HEK293 (cell line): Measurements from ENCODE around the gene UBE2M.

ENCODE experiments used
- CTCF ChIA-PET: fragments of 350-600 bp; formaldehyde crosslinking; extraction: SDS; loops from one replicate; lab custom pipeline; 2021; ENCODE audit warnings: antibody characterized with exemption; lab: Yijun Ruan, JAX
- POLR2A ChIA-PET: fragments of 300-600 bp; formaldehyde crosslinking; extraction: SDS; loops from one replicate; lab custom pipeline; 2020; ENCODE audit warnings: antibody characterized with exemption, inconsistent platforms; lab: Yijun Ruan, JAX
- H3K27ac ChIP-seq: fragments of 200-500 bp; sonication (Bioruptor generic); 2 replicates; pipeline ENCODE4 v1.5.1; 2014; ENCODE audit warnings: low read depth, low read length, control low read depth, inconsistent platforms; ENCODE audit errors: extremely low read depth
- H3K36me3 ChIP-seq, 2 experiments: fragments of 200-500 bp in 1 of 2; sonication (Bioruptor generic) in 1 of 2; 1 replicate in 1 of 2; 2 replicates in 1 of 2; pipeline ENCODE4 v1.5.1; 2014 to 2017; ENCODE audit warnings: inconsistent platforms in 2 of 2, low read length in 2 of 2; ENCODE audit not compliant: control insufficient read depth in 2 of 2, insufficient read depth in 1 of 2
- H3K4me1 ChIP-seq: fragments of 200-500 bp; sonication (Bioruptor generic); 2 replicates; pipeline ENCODE4 v1.5.1; 2014; ENCODE audit warnings: mild to moderate bottlenecking, low read length, inconsistent platforms; ENCODE audit not compliant: control insufficient read depth, insufficient read depth
- H3K4me3 ChIP-seq: 2 replicates; pipeline ENCODE4 v1.5.1; 2011; ENCODE audit warnings: low read depth, mild to moderate bottlenecking, control low read depth, low read length, moderate library complexity
- H3K9me3 ChIP-seq: fragments of 200-500 bp; sonication (Bioruptor generic); 2 replicates; pipeline ENCODE4 v1.5.1; 2014; ENCODE audit warnings: low read depth, low read length, inconsistent platforms; ENCODE audit not compliant: control insufficient read depth, insufficient read depth
- EGR2 ChIP-seq: fragments of 450-650 bp; formaldehyde crosslinking; IDR thresholded peaks from 2 replicates; pipeline ENCODE4 v1.5.1; 2016; ENCODE audit warnings: low read depth, missing biosample characterization, missing genetic modification characterization
- ELK4 ChIP-seq: IDR thresholded peaks from 2 replicates; pipeline ENCODE4 v1.6.1; 2011; ENCODE audit warnings: mild to moderate bottlenecking, low read depth, low read length, borderline replicate concordance
- IKZF3 ChIP-seq: fragments of 450-650 bp; IDR thresholded peaks from 2 replicates; pipeline ENCODE4 v1.5.0; 2018; ENCODE audit warnings: missing biosample characterization, mild to moderate bottlenecking, missing genetic modification characterization, moderate library complexity
- KLF16 ChIP-seq: fragments of 450-650 bp; formaldehyde crosslinking; IDR thresholded peaks from 2 replicates; pipeline ENCODE4 v1.5.1; 2017; ENCODE audit warnings: missing biosample characterization, missing genetic modification characterization
- KLF8 ChIP-seq: fragments of 450-650 bp; formaldehyde crosslinking; IDR thresholded peaks from 2 replicates; pipeline ENCODE4 v1.5.1; 2016; ENCODE audit warnings: missing biosample characterization, missing genetic modification characterization
- MEIS1 ChIP-seq: sonication (generic); formaldehyde crosslinking; IDR thresholded peaks from 2 replicates; pipeline ENCODE4 v1.8.1; 2022; ENCODE audit warnings: missing genetic modification reagents, mild to moderate bottlenecking, borderline replicate concordance
- ZBTB48 ChIP-seq: fragments of 450-650 bp; formaldehyde crosslinking; IDR thresholded peaks from 2 replicates; pipeline ENCODE4 v1.5.1; 2016; ENCODE audit warnings: missing biosample characterization, missing genetic modification characterization
- ZIC2 ChIP-seq: fragments of 450-650 bp; formaldehyde crosslinking; IDR thresholded peaks from 2 replicates; pipeline ENCODE4 v1.5.1; 2016; ENCODE audit warnings: missing biosample characterization, missing genetic modification characterization
- ZNF16 ChIP-seq: fragments of 450-650 bp; formaldehyde crosslinking; IDR thresholded peaks from 2 replicates; pipeline ENCODE4 v1.5.1; 2016; ENCODE audit warnings: low read depth, missing biosample characterization, missing genetic modification characterization
- ZNF341 ChIP-seq: fragments of 450-650 bp; formaldehyde crosslinking; IDR thresholded peaks from 2 replicates; pipeline ENCODE4; 2016; ENCODE audit warnings: low read depth, missing biosample characterization, missing genetic modification characterization
- ZNF555 ChIP-seq: fragments of 450-650 bp; formaldehyde crosslinking; conservative IDR thresholded peaks from 2 replicates; pipeline ENCODE4 v1.5.1; 2017; ENCODE audit warnings: missing biosample characterization, mild to moderate bottlenecking, missing genetic modification characterization, inconsistent platforms
- ZNF561 ChIP-seq: fragments of 450-650 bp; IDR thresholded peaks from 2 replicates; pipeline ENCODE4 v1.5.1; 2018; ENCODE audit warnings: missing biosample characterization, missing genetic modification characterization, borderline replicate concordance
- ZNF623 ChIP-seq: fragments of 450-650 bp; formaldehyde crosslinking; IDR thresholded peaks from 2 replicates; pipeline ENCODE4 v1.5.1; 2016; ENCODE audit warnings: missing biosample characterization, missing genetic modification characterization
- ZNF639 ChIP-seq: fragments of 450-650 bp; formaldehyde crosslinking; IDR thresholded peaks from 2 replicates; pipeline ENCODE4 v1.5.1; 2016; ENCODE audit warnings: missing biosample characterization, missing genetic modification characterization
- ZNF658 ChIP-seq: fragments of 450-650 bp; formaldehyde crosslinking; IDR thresholded peaks from 2 replicates; pipeline ENCODE4; 2016; ENCODE audit warnings: missing biosample characterization, missing genetic modification characterization
- ZNF707 ChIP-seq: fragments of 450-650 bp; formaldehyde crosslinking; IDR thresholded peaks from 2 replicates; pipeline ENCODE4 v1.5.1; 2016; ENCODE audit warnings: missing biosample characterization, missing genetic modification characterization
- ZNF768 ChIP-seq: fragments of 450-650 bp; formaldehyde crosslinking; IDR thresholded peaks from 2 replicates; pipeline ENCODE4 v1.5.1; 2018; ENCODE audit warnings: missing biosample characterization, mild to moderate bottlenecking, missing genetic modification characterization
- ZSCAN18 ChIP-seq: fragments of 450-650 bp; formaldehyde crosslinking; IDR thresholded peaks from 2 replicates; pipeline ENCODE4 v1.5.1; 2016; ENCODE audit warnings: missing biosample characterization, missing genetic modification characterization
- TF ChIP-seq, protein P1 (sequence below): sonication (generic); formaldehyde crosslinking; IDR thresholded peaks from 2 replicates; pipeline ENCODE4 v1.8.1; 2022; ENCODE audit warnings: mild to moderate bottlenecking, moderate library complexity, missing genetic modification reagents

UBE2M gene

DNA sequence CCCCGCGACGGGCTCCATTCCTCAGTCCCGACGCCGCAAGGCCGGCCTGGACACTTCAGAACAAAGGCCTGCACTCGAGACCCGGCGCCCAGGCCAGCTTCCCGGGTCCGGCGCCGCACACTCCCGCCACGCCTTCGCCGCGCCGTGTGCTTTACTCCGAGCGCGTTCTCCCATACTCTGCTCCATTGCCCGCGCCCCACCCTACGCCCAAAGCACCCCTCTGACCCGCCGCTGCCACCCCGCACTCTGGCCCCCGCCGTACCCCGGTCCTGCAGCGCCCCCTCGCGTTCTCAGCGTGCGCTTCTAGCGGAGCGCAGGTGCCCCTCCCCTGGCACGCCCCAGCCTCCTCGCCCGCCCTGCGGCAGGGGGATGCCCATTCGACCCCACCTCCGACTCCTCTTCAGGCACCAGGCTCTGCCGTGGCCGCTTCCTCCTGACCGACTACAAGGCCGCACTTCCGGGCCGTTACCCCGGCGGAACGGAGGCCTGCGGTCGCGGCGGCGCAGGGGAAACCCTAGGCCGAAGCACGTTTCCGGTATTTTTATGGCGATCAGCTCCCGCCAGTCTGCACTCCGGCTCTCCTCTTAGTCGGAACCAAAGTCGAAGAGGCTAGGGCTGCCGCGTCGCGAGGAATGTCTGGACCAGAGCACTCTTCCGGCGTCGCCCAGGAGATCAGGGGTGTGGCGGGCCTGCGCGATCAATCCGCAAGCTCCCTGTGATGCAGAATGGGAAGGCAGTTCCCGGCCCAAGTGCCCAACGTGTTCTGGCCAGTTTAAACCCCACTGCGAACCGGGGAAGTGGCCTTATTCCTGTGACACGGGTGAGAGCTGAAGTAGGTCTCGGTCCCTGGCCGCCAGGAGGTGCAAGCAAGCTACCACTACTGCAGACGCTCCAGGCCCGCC is 38.8 kb downstream of the UBE2M start, which contains the start of gene ZBTB45 (continued):
- peak; percentile 92 for TF ChIP-seq ZSCAN18 (tag by site-specific recombination)
- TF ChIP-seq KLF16, result peak; percentile 99
- TF ChIP-seq MEIS1 (CRISPR knock-in tag), result no peak
- TF ChIP-seq, protein P1, sequence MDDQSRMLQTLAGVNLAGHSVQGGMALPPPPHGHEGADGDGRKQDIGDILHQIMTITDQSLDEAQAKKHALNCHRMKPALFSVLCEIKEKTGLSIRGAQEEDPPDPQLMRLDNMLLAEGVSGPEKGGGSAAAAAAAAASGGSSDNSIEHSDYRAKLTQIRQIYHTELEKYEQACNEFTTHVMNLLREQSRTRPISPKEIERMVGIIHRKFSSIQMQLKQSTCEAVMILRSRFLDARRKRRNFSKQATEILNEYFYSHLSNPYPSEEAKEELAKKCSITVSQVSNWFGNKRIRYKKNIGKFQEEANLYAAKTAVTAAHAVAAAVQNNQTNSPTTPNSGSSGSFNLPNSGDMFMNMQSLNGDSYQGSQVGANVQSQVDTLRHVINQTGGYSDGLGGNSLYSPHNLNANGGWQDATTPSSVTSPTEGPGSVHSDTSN, result peak; percentile 99
- TF ChIP-seq ZIC2 (tag by site-specific recombination), result 0 out of 2 replicates have a peak, but pooled peaks have one; percentile 22
- TF ChIP-seq EGR2 (tag by site-specific recombination), result peak; percentile 69
- TF ChIP-seq ZNF623 (tag by site-specific recombination), result peak; percentile 37; the same call in 1 of the 2 replicates
- TF ChIP-seq ZNF555 (tag by site-specific recombination), result no peak
- no peak for TF ChIP-seq ZNF16 (tag by site-specific recombination)
- peak; percentile 100 for TF ChIP-seq KLF8 (tag by site-specific recombination)
- TF ChIP-seq ZNF639 (tag by site-specific recombination), result peak; percentile 97

DNA sequence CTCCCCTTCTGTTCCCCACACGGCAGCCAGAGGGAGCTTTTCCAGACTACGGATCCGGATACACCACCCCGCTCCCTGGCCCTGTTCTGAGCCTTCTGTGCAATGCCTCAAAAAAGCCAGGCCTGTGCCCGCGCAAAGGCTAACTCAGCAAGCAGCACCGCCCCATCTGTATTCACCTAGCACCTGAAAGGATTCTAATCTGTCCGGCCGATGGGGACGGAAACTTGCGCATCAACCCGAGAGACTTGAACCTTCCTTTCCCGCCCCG is 39.4 kb downstream of the UBE2M start:
- Histone ChIP-seq H3K4me3 (peak overlapping the region; percentile 74), H3K4me1 (peaks cover 10% of the 10 kb centered on the region), H3K9me3 (no peaks in the 10 kb centered on the region), H3K36me3 (peaks cover 0 to 23% of the 10 kb centered on the region in 2 experiments; a peak in 1 of 3 replicates), H3K27ac (peak overlapping the region; percentile 94)
- TF ChIP-seq ZNF768 (tag by site-specific recombination) (0 out of 2 replicates have a peak, but pooled peaks have one; percentile 26), ZNF561 (peak; percentile 10; the same call in 1 of the 2 replicates), ELK4 (no peak), ZNF658 (tag by site-specific recombination) (no peak), ZBTB48 (tag by site-specific recombination) (0 out of 2 replicates have a peak, but pooled peaks have one; percentile 9), ZNF341 (peak; percentile 90), ZNF707 (peak; percentile 62; the same call in 1 of the 2 replicates), IKZF3 (tag by site-specific recombination) (peak; percentile 25; the same call in 1 of the 2 replicates)
- POLR2A ChIA-PET, result interaction anchor here (0.6 to 4.6 kb wide), 25 partner anchors 14 to 381 kb away, joined by 3 to 107 read pairs (median 10); partner anchors contain the start of genes CHMP2A, TRIM28, UBE2M and ZNF274
- CTCF ChIA-PET, result interaction anchor here (0.6 to 3.4 kb wide), 41 partner anchors 9 to 517 kb away, joined by 3 to 26 read pairs (median 5); partner anchors contain the start of genes CHMP2A, TRIM28, ZNF324B and ZNF446
